Measurements from ENCODE around the gene RNF13. TPM values are rescaled to one million over a fixed set of nuclear protein-coding genes. Genes with fewer than 3 reads are reported as not detected.
"Not testable (repeated sequence)": the region's sequence is repeated elsewhere in the genome, so short reads cannot be mapped to it uniquely, and the experiment has no call there.

The RNF13 gene
- total and polyA plus RNA-seq, 2 donors (not counting 1 experiment from before 2014, with no cell fraction given): 38.0 to 86.5 TPM

DNA sequence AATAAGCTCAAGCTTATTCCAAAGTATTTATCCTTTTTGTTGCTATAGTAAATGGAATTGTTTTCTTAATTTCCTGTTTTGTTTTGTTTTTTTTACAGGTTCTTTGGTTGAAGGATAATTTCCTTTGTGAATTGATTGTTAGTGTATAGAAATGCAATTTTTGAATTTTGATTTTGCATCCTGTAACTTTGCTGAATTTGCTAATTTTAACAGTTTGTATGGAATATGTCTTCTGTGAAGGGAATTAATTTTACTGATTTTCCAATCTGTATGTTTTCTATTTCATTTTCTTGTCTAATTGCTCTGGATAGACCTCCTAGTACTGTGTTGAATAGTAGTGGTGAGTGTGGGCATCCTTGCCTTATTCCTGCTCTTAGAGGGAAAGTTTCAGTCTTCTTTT is 129.4 kb downstream of the RNF13 start:
- Histone ChIP-seq H3K4me3 (ENCODE audit: control extremely low read depth in 1 of 5, extremely low read depth in 1 of 5, insufficient read depth in 1 of 5, low read depth in 2 of 5, low read length in 4 of 5) (no peak overlapping the region), H3K27ac (ENCODE audit: low read length in 2 of 2) (no peak overlapping the region), H4K20me1 (ENCODE audit: control insufficient read depth, insufficient read depth, low read length, poor library complexity, severe bottlenecking) (peaks cover 10% of the 10 kb centered on the region), H3K4me1 (ENCODE audit: control insufficient read depth in 2 of 2, insufficient read depth in 2 of 2, low read length in 2 of 2) (no peaks in the 10 kb centered on the region), H3K4me2 (replicated peaks; ENCODE audit: low read depth, low read length, poor library complexity, severe bottlenecking) (no peak overlapping the region), H3K27me3 (replicated peaks in 1 of 4; ENCODE audit: control extremely low read depth in 1 of 4, control insufficient read depth in 3 of 4, insufficient read depth in 4 of 4, low read length in 3 of 4) (no peaks in the 10 kb centered on the region), H3K9me3 (ENCODE audit: control extremely low read depth in 1 of 3, control insufficient read depth in 2 of 3, insufficient read depth in 1 of 3, low read length in 2 of 3) (peaks cover 0 to 6% (median 2%) of the 10 kb centered on the region in 3 donors), H3K79me2 (ENCODE audit: control insufficient read depth, insufficient read depth, low read length) (peaks cover 20% of the 10 kb centered on the region), H2AFZ (ENCODE audit: insufficient read depth, low read depth, low read length, poor library complexity, severe bottlenecking) (no peak overlapping the region), H3K36me3 (replicated peaks in 1 of 2; ENCODE audit: control extremely low read depth in 1 of 2, control insufficient read depth in 1 of 2, extremely low read depth in 1 of 2, insufficient read depth in 2 of 2, low read length in 1 of 2) (peaks cover 10 to 19% of the 10 kb centered on the region in 2 experiments), H3K9ac (ENCODE audit: low read length) (no peak overlapping the region)
- Mint-ChIP-seq H3K27ac (no peak overlapping the region), H3K4me3 (no peak overlapping the region), H3K4me1 (peaks cover 16% of the 10 kb centered on the region), H3K27me3 (no peaks in the 10 kb centered on the region), H3K9me3 (ENCODE audit: insufficient read depth) (peaks cover 4% of the 10 kb centered on the region)
- TF ChIP-seq, protein P1, sequence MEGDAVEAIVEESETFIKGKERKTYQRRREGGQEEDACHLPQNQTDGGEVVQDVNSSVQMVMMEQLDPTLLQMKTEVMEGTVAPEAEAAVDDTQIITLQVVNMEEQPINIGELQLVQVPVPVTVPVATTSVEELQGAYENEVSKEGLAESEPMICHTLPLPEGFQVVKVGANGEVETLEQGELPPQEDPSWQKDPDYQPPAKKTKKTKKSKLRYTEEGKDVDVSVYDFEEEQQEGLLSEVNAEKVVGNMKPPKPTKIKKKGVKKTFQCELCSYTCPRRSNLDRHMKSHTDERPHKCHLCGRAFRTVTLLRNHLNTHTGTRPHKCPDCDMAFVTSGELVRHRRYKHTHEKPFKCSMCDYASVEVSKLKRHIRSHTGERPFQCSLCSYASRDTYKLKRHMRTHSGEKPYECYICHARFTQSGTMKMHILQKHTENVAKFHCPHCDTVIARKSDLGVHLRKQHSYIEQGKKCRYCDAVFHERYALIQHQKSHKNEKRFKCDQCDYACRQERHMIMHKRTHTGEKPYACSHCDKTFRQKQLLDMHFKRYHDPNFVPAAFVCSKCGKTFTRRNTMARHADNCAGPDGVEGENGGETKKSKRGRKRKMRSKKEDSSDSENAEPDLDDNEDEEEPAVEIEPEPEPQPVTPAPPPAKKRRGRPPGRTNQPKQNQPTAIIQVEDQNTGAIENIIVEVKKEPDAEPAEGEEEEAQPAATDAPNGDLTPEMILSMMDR (IDR thresholded peaks at IDR 0.05): no peak
- POLR2A ChIA-PET: no interaction called here
- DNase-seq: no peak
- CTCF ChIA-PET: no interaction called here
- no peak for ATAC-seq (ENCODE audit: low read depth)
- intact Hi-C loops (cut with micrococcal nuclease): no loop called here

DNA sequence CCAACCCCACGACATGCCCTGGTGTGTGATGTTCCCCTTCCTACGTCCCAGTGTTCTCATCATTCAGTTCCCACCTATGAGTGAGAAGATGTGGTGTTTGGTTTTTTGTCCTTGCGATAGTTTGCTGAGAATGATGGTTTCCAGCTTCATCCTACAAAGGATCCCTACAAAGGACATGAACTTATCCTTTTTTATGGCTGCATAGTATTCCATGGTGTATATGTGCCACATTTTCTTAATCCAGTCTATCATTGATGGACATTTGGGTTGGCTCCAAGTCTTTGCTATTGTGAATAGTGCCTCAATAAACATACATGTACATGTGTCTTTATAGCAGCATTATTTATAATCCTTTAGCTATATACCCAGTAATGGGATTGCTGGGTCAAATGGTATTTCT is 131.0 kb downstream of the RNF13 start:
- H3K4me1 Mint-ChIP-seq: peaks cover 16% of the 10 kb centered on the region
- ATAC-seq (ENCODE audit: low read depth); H3K27me3 ChIP-seq (replicated peaks in 1 of 4; ENCODE audit: control extremely low read depth in 1 of 4, control insufficient read depth in 3 of 4, insufficient read depth in 4 of 4, low read length in 3 of 4); H3K27ac ChIP-seq (ENCODE audit: low read length in 2 of 2); CTCF ChIA-PET; POLR2A ChIA-PET; H3K27me3 Mint-ChIP-seq; H3K9ac ChIP-seq (ENCODE audit: low read length); H3K4me3 ChIP-seq (ENCODE audit: control extremely low read depth in 1 of 5, extremely low read depth in 1 of 5, insufficient read depth in 1 of 5, low read depth in 2 of 5, low read length in 4 of 5); H3K9me3 ChIP-seq (ENCODE audit: control extremely low read depth in 1 of 3, control insufficient read depth in 2 of 3, insufficient read depth in 1 of 3, low read length in 2 of 3); H3K4me3 Mint-ChIP-seq; DNase-seq; H3K27ac Mint-ChIP-seq; H3K9me3 Mint-ChIP-seq (ENCODE audit: insufficient read depth); H3K4me2 ChIP-seq (replicated peaks; ENCODE audit: low read depth, low read length, poor library complexity, severe bottlenecking); H2AFZ ChIP-seq (ENCODE audit: insufficient read depth, low read depth, low read length, poor library complexity, severe bottlenecking); intact Hi-C loops (cut with micrococcal nuclease); H3K4me1 ChIP-seq (ENCODE audit: control insufficient read depth in 2 of 2, insufficient read depth in 2 of 2, low read length in 2 of 2): not testable (repeated sequence)
- WGBS (ENCODE audit: insufficient coverage): no CpG with 5 or more reads among the region's 3 CpGs
- H4K20me1 ChIP-seq (ENCODE audit: control insufficient read depth, insufficient read depth, low read length, poor library complexity, severe bottlenecking): peaks cover 19% of the 10 kb centered on the region
- peaks cover 10 to 25% of the 10 kb centered on the region in 2 experiments for H3K36me3 ChIP-seq (replicated peaks in 1 of 2; ENCODE audit: control extremely low read depth in 1 of 2, control insufficient read depth in 1 of 2, extremely low read depth in 1 of 2, insufficient read depth in 2 of 2, low read length in 1 of 2)
- H3K79me2 ChIP-seq (ENCODE audit: control insufficient read depth, insufficient read depth, low read length): peaks cover 19% of the 10 kb centered on the region
